Measurements from ENCODE around the gene CEMIP.

The CEMIP gene

GRCh38 chr15:80773792-80774352 lies 5.3 kb upstream of the CEMIP start (continued):
- TF ChIP-seq ZNF302 (tag by site-specific recombination; IDR thresholded peaks at IDR 0.05; ENCODE audit: low read depth) (no peak), HOXC10 (CRISPR knock-in tag; IDR thresholded peaks at IDR 0.05) (no peak), HIC1 (tag by site-specific recombination; IDR thresholded peaks at IDR 0.05) (no peak), ZNF521 (tag by site-specific recombination; IDR thresholded peaks at IDR 0.05) (no peak)

- TF ChIP-seq KLF7 (tag by site-specific recombination; IDR thresholded peaks at IDR 0.05; ENCODE audit: borderline replicate concordance) (no peak), MEIS1 (CRISPR knock-in tag; IDR thresholded peaks at IDR 0.05; ENCODE audit: borderline replicate concordance) (no peak), ATF2 (tag by site-specific recombination; IDR thresholded peaks at IDR 0.05; ENCODE audit: low read depth) (no peak), ZNF777 (tag by site-specific recombination; IDR thresholded peaks at IDR 0.05; ENCODE audit: borderline replicate concordance) (no peak), ZNF18 (tag by site-specific recombination; IDR thresholded peaks at IDR 0.05) (no peak), ZNF362 (tag by site-specific recombination; IDR thresholded peaks at IDR 0.05) (no peak), SALL2 (tag by site-specific recombination; IDR thresholded peaks at IDR 0.05; ENCODE audit: borderline replicate concordance) (no peak), ZNF830 (tag by site-specific recombination; IDR thresholded peaks at IDR 0.05; ENCODE audit: low read depth) (no peak), ZNF704 (tag by site-specific recombination; IDR thresholded peaks at IDR 0.05) (no peak), KLF16 (tag by site-specific recombination; IDR thresholded peaks at IDR 0.05) (no peak), PRDM6 (tag by site-specific recombination; IDR thresholded peaks at IDR 0.05) (no peak), KLF9 (tag by site-specific recombination; IDR thresholded peaks at IDR 0.05; ENCODE audit: low read depth) (no peak), KLF10 (tag by site-specific recombination; IDR thresholded peaks at IDR 0.05) (no peak), ZBTB44 (tag by site-specific recombination; IDR thresholded peaks at IDR 0.05) (no peak), KLF8 (tag by site-specific recombination; IDR thresholded peaks at IDR 0.05) (no peak), ZNF501 (tag by site-specific recombination; IDR thresholded peaks at IDR 0.05) (no peak)
- ChIA-PET POLR2A (no interaction called here), CTCF (interaction anchor here (0.6 to 6.6 kb wide), 5 partner anchors 96 to 319 kb away, joined by 3 to 203 read pairs (median 84); no protein-coding TSS in a partner anchor)
- peaks cover 18% of the 10 kb centered on the region for H3K4me1 ChIP-seq (ENCODE audit: control insufficient read depth, insufficient read depth, low read length)
- no peak overlapping the region for H3K27ac ChIP-seq (ENCODE audit: extremely low read depth, low read depth, low read length)
- no peak overlapping the region for H3K4me3 ChIP-seq (ENCODE audit: low read depth, low read length)
- no peaks in the 10 kb centered on the region for H3K9me3 ChIP-seq (ENCODE audit: control insufficient read depth, insufficient read depth, low read depth, low read length)
- no peaks in the 10 kb centered on the region for H3K36me3 ChIP-seq (ENCODE audit: control insufficient read depth in 2 of 2, insufficient read depth in 1 of 2, low read length in 2 of 2)
Measured at GRCh38 chr15:80774486-80774885, 4.7 kb upstream of the CEMIP start.

All from HEK293 (cell line).